GM12864 (cell line): ENCODE measurements around the gene KY.

Experiments
- DNase-seq: peaks from one replicate; pipeline ENCODE4 v3.0.0-alpha.2; 2011; ENCODE audit warnings: low read depth
- H3K4me3 ChIP-seq: 2 replicates; pipeline ENCODE4 v1.5.1; 2011; ENCODE audit warnings: mild to moderate bottlenecking, low read depth, low read length, control low read depth
- CTCF ChIP-seq: IDR thresholded peaks from 2 replicates; pipeline ENCODE4 v1.5.1; 2011; ENCODE audit warnings: low read depth, mild to moderate bottlenecking, moderate library complexity, low read length, control low read depth, inconsistent platforms; ENCODE audit errors: missing control alignments

Gene KY

GRCh38 chr3:134608023-134608770 is 42.6 kb downstream of the KY start:
- no peak for TF ChIP-seq CTCF
- no peak for DNase-seq
- H3K4me3 ChIP-seq = no peak overlapping the region

GRCh38 chr3:134607054-134608022 is 43.5 kb downstream of the KY start:
- no peak for DNase-seq
- H3K4me3 ChIP-seq = no peak overlapping the region
- no peak for TF ChIP-seq CTCF

- DNase-seq = no peak
- H3K4me3 ChIP-seq = no peak overlapping the region
- no peak for TF ChIP-seq CTCF
Measured at GRCh38 chr3:134606033-134607025, 44.5 kb downstream of the KY start.

- TF ChIP-seq CTCF = no peak
- no peak for DNase-seq
- H3K4me3 ChIP-seq = no peak overlapping the region
Measured at GRCh38 chr3:134605556-134605955, 45.3 kb downstream of the KY start.

- no peak for DNase-seq
- no peak overlapping the region for H3K4me3 ChIP-seq
- no peak for TF ChIP-seq CTCF
Measured at GRCh38 chr3:134603956-134604355, 46.9 kb downstream of the KY start.

- no peak for TF ChIP-seq CTCF
- no peak overlapping the region for H3K4me3 ChIP-seq
- no peak for DNase-seq
Measured at GRCh38 chr3:134603480-134603879, 47.3 kb downstream of the KY start.
